HepG2 (cell line): ENCODE results near the gene SEMA4A. TPM values are rescaled to one million over a fixed set of nuclear protein-coding genes. Genes with fewer than 3 reads are reported as not detected.

Experiments
- AFF4 ChIP-seq: sonication (generic); formaldehyde crosslinking; IDR thresholded peaks from 2 replicates; pipeline ENCODE4 v1.4.0; 2020; ENCODE audit warnings: missing genetic modification reagents
- ATM ChIP-seq: fragments of 450-650 bp; IDR thresholded peaks from 2 replicates; pipeline ENCODE4 v1.7.1; 2017; ENCODE audit warnings: mild to moderate bottlenecking, borderline replicate concordance
- HNF4A ChIP-seq: sonication (generic); formaldehyde crosslinking; IDR thresholded peaks from 2 replicates; pipeline ENCODE4 v1.4.0; 2020; ENCODE audit warnings: missing genetic modification reagents
- HNRNPL ChIP-seq: fragments of 200-400 bp; formaldehyde crosslinking; IDR thresholded peaks from 2 replicates; pipeline ENCODE4 v1.6.1; 2017; ENCODE audit warnings: mild to moderate bottlenecking, low read depth, low read length
- HOXA5 ChIP-seq: sonication (generic); formaldehyde crosslinking; IDR thresholded peaks from 2 replicates; pipeline ENCODE4 v1.4.0; 2020; ENCODE audit warnings: missing genetic modification reagents
- IRX3 ChIP-seq: sonication (generic); formaldehyde crosslinking; IDR thresholded peaks from 2 replicates; pipeline ENCODE4 v1.8.1; 2023; ENCODE audit warnings: mild to moderate bottlenecking, low read depth, missing genetic modification reagents, borderline replicate concordance
- MAZ ChIP-seq, 2 experiments: sonication (generic) in 1 of 2; formaldehyde crosslinking in 1 of 2; IDR thresholded peaks; 2 replicates each; pipeline versions ENCODE4 v1.5.0 to v1.6.1; 2012 to 2020; ENCODE audit warnings: low read depth in 2 of 2, mild to moderate bottlenecking in 2 of 2, borderline replicate concordance in 1 of 2, improper control_type of control experiment in 1 of 2, low read length in 1 of 2, missing genetic modification reagents in 1 of 2, moderate library complexity in 1 of 2
- NR0B2 ChIP-seq: sonication (generic); formaldehyde crosslinking; IDR thresholded peaks from 2 replicates; pipeline ENCODE4 v1.4.0; 2020; ENCODE audit warnings: mild to moderate bottlenecking, missing genetic modification reagents
- SNAPC4 ChIP-seq: sonication (generic); formaldehyde crosslinking; IDR thresholded peaks from 2 replicates; pipeline ENCODE4 v1.4.0; 2020; ENCODE audit warnings: mild to moderate bottlenecking, missing genetic modification reagents
- TSC22D2 ChIP-seq: sonication (generic); formaldehyde crosslinking; IDR thresholded peaks from 2 replicates; pipeline ENCODE4 v1.5.1; 2020; ENCODE audit warnings: missing genetic modification reagents, mild to moderate bottlenecking, borderline replicate concordance
- YY1 ChIP-seq: IDR thresholded peaks from 2 replicates; pipeline ENCODE4 v1.6.1; 2011; ENCODE audit warnings: low read length, low read depth, moderate library complexity, mild to moderate bottlenecking; ENCODE audit not compliant: insufficient read depth, insufficient replicate concordance
- ZBTB3 ChIP-seq: sonication (generic); formaldehyde crosslinking; IDR thresholded peaks from 2 replicates; pipeline ENCODE4 v1.4.0; 2020; ENCODE audit warnings: low read depth, mild to moderate bottlenecking, moderate library complexity, missing genetic modification reagents, borderline replicate concordance
- ZBTB38 ChIP-seq: sonication (generic); formaldehyde crosslinking; IDR thresholded peaks from 2 replicates; pipeline ENCODE4 v1.5.1; 2020; ENCODE audit warnings: mild to moderate bottlenecking, missing genetic modification reagents
- ZNF253 ChIP-seq: sonication (generic); formaldehyde crosslinking; IDR thresholded peaks from 2 replicates; pipeline ENCODE4 v1.8.0; 2022; ENCODE audit warnings: mild to moderate bottlenecking, missing genetic modification reagents, borderline replicate concordance
- ZNF33B ChIP-seq: sonication (generic); formaldehyde crosslinking; IDR thresholded peaks from 2 replicates; pipeline ENCODE4 v1.5.1; 2020; ENCODE audit warnings: mild to moderate bottlenecking, missing genetic modification reagents
- ZNF460 ChIP-seq: sonication (generic); formaldehyde crosslinking; IDR thresholded peaks from 2 replicates; pipeline ENCODE4 v1.5.1; 2020; ENCODE audit warnings: missing genetic modification reagents, mild to moderate bottlenecking, borderline replicate concordance
- ZNF766 ChIP-seq: sonication (generic); formaldehyde crosslinking; IDR thresholded peaks from 2 replicates; pipeline ENCODE4 v1.5.0; 2020; ENCODE audit warnings: missing genetic modification reagents, borderline replicate concordance
- ZSCAN22 ChIP-seq: sonication (generic); formaldehyde crosslinking; IDR thresholded peaks from 2 replicates; pipeline ENCODE4 v1.4.0; 2020; ENCODE audit warnings: mild to moderate bottlenecking, missing genetic modification reagents
- polyA plus RNA-seq, 8 experiments: library from polyadenylated mRNA; depleted of rRNA in 3 of 8; stranded (reverse) in 7 of 8; unstranded in 1 of 8; fragments of >200 nt; fragmentation: Illumina TruSeq in 4 of 8; extraction: Trizol in 4 of 8; gene quantifications; 2 replicates each; pipeline versions ENCODE4 v1.2.1 to v1.2.3, GENCODE V29; 2011 to 2016; ENCODE audit warnings: low read depth in 4 of 8, missing spikeins in 1 of 8, mixed read lengths in 1 of 8; ENCODE audit not compliant: insufficient read depth in 1 of 8
- total RNA-seq, 5 experiments: library from RNA; depleted of rRNA; stranded (reverse); fragments of >200 nt; fragmentation: Illumina TruSeq; extraction: Trizol; gene quantifications; 2 replicates each; pipeline ENCODE4 v1.2.3, GENCODE V29; 2016; ENCODE audit warnings: low read depth in 1 of 5

Gene SEMA4A
- total and polyA plus RNA-seq, 2 of the 13 experiments (the other 11 are each of a cell fraction or from before 2014, with no cell fraction given): 0.09 to 0.20 TPM

GRCh38 chr1:156212833-156213643, 59.7 kb downstream of the SEMA4A start, which contains the start of gene PMF1 (continued):
- TF ChIP-seq NR0B2 (0 out of 2 replicates have a peak, but pooled peaks have one; percentile 21), ZSCAN22 (CRISPR knock-in tag) (0 out of 2 replicates have a peak, but pooled peaks have one; percentile 37), ZNF766 (CRISPR knock-in tag) (peak; percentile 21; the same call in 1 of the 2 replicates), ATM (no peak), IRX3 (0 out of 2 replicates have a peak, but pooled peaks have one; percentile 81), ZNF460 (no peak), ZNF253 (CRISPR knock-in tag) (0 out of 2 replicates have a peak, but pooled peaks have one; percentile 72), YY1 (peak; percentile 96), AFF4 (no peak), ZNF33B (0 out of 2 replicates have a peak, but pooled peaks have one; percentile 53), HNRNPL (peak; percentile 67; the same call in 1 of the 2 replicates), ZBTB38 (peak; percentile 60; the same call in 1 of the 2 replicates), HOXA5 (no peak; the same call in none of the 2 replicates), SNAPC4 (CRISPR knock-in tag) (no peak), ZBTB3 (0 out of 2 replicates have a peak, but pooled peaks have one; percentile 7), HNF4A (CRISPR knock-in tag) (peak; percentile 14; the same call in 1 of the 2 replicates), MAZ (IDR thresholded peaks at IDR 0.05; ENCODE audit: borderline replicate concordance, low read depth, low read length) (peak; percentile 21; the same call in 1 of the 2 replicates), MAZ (CRISPR knock-in tag; IDR thresholded peaks at IDR 0.05; ENCODE audit: low read depth) (peak; percentile 46; the same call in 1 of the 2 replicates), TSC22D2 (peak; percentile 60; the same call in 1 of the 2 replicates)
